ENCODE measurements around the gene TMEM200A.
"Not testable (repeated sequence)": the region's sequence is repeated elsewhere in the genome, so short reads cannot be mapped to it uniquely, and the experiment has no call there.

TMEM200A gene

GRCh38 chr6:130365166-130366106 lies at the start of gene TMEM200A:
TMEM200A (plus strand) TSS chr6:130366017; CDS start chr6:130440423, 74,406 bp downstream.
- ATAC-seq, result peak; percentile 30 to 52

DNA sequence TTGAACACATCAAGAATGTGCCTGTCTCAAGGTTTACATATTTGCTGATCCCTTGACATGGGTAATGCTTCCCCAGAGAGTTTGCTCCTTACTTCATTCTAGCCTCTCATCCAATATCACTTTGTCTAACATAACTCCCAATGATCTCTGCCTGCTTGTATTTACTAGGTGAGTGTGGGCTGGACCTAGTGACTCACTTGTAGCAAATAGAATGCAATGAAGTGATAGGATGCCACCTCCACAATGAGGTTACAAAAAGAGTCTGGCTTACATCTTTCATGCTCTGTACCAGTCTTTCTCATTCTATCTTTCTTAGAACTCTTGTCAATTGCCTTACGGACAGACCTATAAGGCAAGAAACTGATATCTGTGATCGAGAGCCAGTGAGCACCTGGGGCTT lies 44.9 kb upstream of the TMEM200A start:
- no peak for ATAC-seq

- ATAC-seq, result no peak
Measured at GRCh38 chr6:130322673-130323268, 43.0 kb upstream of the TMEM200A start.

DNA sequence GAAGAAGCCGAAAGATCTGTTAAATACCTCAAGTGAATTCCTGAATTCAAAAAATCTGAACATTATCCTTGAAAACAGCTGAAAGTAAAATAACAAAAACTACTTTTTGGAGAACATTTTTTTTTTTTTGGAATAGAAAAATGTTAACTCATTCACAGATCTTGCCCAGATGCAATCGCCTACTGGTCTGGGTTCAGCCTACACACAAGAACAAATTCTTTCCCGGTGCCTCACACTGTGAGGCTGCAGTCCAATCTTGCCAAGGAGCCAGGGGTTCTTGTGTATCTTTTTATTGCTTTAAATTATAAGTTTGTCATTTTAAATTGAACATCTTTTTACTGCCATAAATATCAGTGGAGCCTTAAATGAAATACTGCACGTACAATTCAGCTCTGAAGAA lies 41.2 kb upstream of the TMEM200A start:
- no peak for ATAC-seq

- ATAC-seq, result no peak
Measured at GRCh38 chr6:130326496-130326895, 39.3 kb upstream of the TMEM200A start.

DNA sequence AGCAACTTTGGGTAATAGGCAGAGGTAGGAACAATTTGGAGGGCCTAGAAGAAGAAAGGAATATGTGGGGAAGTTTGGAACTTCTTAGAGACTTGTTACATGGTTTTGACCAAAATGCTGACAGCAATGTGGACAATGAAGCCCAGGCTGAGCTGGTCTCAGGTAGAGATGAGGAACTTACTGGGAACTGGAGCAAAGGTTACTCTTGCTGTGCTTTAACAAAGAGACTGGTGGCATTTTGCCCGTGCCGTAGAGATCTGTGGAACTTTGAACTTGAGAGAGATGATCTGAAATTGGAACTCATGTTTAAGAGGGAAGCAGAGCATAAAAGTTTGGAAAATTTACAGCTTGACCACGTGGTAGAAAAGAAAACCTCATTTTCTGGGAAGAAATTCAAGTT lies 28.3 kb upstream of the TMEM200A start:
- ATAC-seq, result no peak

DNA sequence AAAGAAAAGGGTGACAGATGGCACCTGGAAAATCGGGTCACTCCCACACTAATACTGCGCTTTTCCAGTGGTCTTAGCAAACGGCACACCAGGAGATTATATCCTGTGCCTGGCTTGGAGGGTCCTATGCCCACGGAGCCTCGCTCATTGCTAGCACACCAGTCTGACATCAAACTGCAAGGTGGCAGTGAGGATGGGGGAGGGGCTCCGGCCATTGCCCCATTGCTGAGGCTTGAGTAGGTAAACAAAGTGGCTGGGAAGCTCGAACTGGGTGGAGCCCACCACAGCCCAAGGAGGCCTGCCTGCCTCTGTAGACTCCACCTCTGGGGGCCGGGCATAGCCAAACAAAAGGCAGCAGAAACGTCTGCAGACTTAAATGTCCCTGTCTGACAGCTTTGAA lies 19.5 kb upstream of the TMEM200A start:
- not testable (repeated sequence) for ATAC-seq

DNA sequence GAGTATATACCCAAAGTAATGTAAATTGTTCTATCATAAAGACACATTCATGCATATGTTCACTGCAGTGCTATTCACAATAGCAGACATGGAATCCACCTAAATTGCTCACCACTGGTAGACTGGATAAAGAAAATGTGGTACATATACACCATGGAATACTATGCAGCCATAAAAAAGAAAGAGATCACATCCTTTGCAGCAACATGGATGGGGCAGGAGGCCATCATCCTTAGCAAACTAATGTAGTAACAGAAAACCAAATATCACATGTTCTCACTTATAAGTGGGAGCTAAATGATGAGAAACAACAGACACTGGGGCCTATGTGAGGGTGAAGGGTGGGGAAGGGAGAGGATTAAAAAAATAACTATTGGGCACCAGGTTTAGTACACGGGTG lies 11.5 kb upstream of the TMEM200A start:
- no peak for ATAC-seq

- no peak for ATAC-seq
Measured at GRCh38 chr6:130355572-130355971, 10.2 kb upstream of the TMEM200A start.

DNA sequence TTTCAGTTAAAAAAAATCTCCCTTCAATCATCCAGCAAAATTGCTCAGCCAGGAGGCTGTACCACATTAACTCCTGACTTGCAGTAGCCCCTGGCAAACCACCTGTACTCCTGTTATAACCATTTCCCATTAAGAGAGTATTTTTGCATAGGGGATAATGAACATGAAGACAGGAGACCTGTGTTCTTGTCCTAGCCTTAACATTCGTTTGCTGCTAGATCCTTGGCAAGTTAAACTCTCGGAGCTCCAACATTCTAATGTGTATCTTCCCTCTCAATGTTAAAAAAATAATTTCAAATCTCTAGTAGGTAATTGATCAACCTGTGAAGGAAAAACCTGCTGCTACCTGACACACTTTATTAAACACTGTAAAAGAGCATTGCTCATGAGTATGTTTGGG lies 8.4 kb upstream of the TMEM200A start:
- no peak for ATAC-seq

- no peak for ATAC-seq
Measured at GRCh38 chr6:130359736-130360135, 6.1 kb upstream of the TMEM200A start.

GRCh38 chr6:130362128-130362527 lies 3.7 kb upstream of the TMEM200A start:
- ATAC-seq, result no peak

- no peak for ATAC-seq
Measured at GRCh38 chr6:130364224-130364780, 1.5 kb upstream of the TMEM200A start.

DNA sequence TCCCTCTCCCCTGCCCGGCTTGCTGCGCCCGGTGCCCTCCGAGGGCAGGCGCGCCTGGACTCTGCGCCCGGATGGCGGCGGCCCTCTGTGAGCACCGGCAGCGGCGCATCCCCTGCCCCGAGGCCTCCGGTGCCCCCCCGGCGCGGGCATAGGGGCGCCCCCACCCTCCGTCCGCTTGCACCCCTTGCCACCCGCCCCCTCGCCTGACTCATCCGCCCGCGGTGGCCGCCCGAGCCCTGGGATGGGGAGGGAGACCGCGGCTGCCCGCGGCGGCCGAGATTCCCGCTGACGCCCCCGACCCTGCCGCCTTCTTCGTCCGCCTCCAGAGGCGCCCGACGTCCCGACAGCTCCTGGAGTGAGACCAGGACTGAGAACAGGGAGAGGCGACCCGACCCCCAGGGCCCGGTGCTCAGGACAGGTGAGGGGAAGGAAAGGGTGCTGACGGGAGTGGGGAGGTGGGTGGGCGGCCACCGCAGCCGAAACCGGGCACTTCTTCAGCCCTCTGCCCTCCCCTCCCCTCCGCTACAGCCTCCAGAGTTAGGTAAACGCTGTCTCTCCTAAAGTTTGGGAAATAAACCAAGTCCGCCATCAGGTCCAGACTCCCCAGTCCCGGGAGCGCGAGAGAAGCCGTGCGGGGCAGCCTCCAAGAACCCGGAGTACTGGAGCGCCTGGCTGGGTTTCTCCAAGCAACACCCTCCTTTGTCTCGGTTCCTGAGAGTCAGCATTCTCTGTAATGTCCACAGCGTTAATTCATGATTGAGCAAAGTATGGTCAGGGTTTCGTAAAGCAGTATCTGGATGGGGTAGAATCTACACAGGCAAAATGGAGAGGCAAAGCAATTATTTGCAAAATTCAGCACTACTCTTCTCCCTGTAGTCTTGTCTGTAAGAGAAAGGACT lies 539 bp downstream of the TMEM200A start:
- peak in 1 of 2 donors; percentile 36 for ATAC-seq

GRCh38 chr6:130367767-130368166 lies 1.9 kb downstream of the TMEM200A start:
- ATAC-seq, result no peak

DNA sequence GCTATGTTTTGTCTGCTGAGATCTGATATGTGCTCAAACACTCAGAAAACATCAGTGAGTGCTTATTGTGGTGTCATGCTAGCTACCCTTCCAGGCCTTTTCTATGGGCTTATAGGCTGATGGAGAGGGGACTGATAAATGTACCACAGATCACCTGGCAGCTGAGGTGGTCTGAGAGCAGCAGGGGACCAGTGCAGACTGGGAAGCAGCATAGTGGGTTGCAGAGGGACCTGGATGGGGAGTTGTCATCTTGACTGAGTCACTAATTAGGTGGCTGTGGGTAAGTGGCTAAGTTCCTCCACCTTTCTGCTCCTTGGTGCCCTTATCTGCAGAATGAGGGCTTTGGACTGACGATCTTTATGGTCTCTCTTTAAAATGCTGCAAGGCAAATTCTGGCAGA lies 2.8 kb downstream of the TMEM200A start:
- ATAC-seq, result no peak

DNA sequence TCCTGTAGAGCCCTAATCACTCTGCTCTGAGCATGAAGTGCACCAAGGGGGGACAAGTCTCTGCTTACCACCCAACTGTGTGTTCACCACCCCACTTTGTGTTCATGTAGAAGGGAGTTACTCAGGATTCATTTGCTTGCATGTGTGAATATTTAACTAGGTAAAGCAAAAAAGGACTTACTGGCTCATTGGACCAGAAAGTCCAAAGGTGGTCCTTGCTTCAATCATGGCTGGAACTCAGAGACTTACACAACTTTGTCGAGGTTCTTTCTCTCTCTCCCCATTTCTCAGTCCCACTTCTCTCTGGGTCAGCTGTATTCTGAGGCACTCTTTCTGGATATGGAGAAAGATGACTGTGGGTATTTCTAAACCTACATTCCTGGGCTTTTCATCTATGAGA lies 4.0 kb downstream of the TMEM200A start:
- ATAC-seq, result no peak

DNA sequence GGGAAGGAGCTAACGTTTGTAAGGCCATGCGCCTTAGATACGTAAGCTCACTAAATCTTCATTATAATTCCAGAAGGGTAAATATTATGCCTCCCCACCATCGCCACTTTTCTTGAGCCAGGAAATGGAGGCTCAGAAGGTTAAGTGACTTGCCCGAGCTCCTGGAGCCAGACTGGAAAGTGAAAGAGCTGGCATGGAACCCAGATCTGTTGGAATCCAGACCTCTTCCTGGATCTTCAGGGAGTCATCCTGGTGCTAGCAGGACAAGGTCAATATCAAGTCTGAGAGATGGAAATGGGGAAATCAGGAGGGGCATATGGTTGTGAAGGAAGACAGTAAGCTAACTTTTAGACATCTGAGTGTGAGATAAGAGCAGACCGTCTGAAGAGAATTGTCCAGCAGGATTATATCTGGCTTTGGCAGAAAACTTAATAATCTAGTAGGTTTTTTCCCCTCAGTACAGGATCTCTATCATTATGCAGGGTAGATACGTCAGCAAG lies 6.2 kb downstream of the TMEM200A start:
- ATAC-seq, result no peak

- no peak for ATAC-seq
Measured at GRCh38 chr6:130372786-130373185, 7.0 kb downstream of the TMEM200A start.

GRCh38 chr6:130373992-130374391 lies 8.2 kb downstream of the TMEM200A start:
- ATAC-seq, result no peak

DNA sequence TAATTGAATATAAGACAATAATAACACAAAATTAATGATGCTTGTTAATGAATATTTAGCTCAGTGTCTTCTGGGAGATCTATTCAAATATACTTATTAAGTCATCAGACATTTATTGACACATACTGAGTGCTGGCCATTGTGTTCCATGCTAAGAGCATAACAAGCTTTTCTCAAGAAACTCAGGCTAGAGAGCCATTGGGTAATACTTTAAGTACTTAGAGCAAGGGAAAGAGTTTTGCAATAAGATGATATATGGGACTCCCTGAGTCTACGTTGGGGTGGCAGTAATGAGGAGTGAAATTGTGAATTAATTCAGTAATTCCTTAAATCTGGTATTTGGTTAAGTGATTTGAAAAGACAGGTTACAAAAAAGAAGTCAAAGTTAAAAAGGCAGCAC lies 11.1 kb downstream of the TMEM200A start:
- no peak for ATAC-seq

DNA sequence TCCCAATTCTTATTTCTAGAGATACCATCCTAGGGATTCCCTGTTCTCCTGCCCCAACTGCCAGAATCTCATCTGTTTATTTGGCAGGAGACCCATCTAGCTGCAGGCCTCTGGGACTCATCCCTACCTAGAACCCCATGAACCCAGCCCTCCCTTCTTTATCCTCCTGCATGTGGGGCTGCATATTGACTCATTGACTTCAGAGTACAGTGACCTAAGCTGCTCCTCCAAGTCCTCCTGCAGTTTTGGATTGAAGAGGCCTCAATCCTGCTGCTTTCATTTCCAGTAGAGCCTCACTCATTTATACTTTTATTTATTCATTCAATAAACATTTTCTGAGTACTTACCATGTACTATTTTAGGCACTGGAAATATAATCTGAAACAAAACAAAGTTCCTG lies 11.6 kb downstream of the TMEM200A start:
- no peak for ATAC-seq

- no peak for ATAC-seq
Measured at GRCh38 chr6:130377915-130378314, 12.1 kb downstream of the TMEM200A start.
